NCI-H526 treated with DMSO at 0.1 percent for 48 hours (cell line): ENCODE measurements around the gene H1-8.

Experiments used
- DNase-seq: peaks from one replicate; lab custom pipeline; 2025; lab: John Stamatoyannopoulos, UW

H1-8 gene

GRCh38 chr3:129573493-129573892 is 30.5 kb downstream of the H1-8 start:
- no peak for DNase-seq

- DNase-seq = no peak
Measured at GRCh38 chr3:129574206-129574605, 31.2 kb downstream of the H1-8 start.

- DNase-seq = no peak
Measured at GRCh38 chr3:129575233-129575996, 32.4 kb downstream of the H1-8 start.

GRCh38 chr3:129575997-129576384 is 33.0 kb downstream of the H1-8 start:
- DNase-seq = no peak

GRCh38 chr3:129576514-129577352 is 33.8 kb downstream of the H1-8 start:
- DNase-seq = no peak

- no peak for DNase-seq
Measured at GRCh38 chr3:129577366-129577765, 34.4 kb downstream of the H1-8 start.

GRCh38 chr3:129577925-129578786 is 35.2 kb downstream of the H1-8 start:
- DNase-seq = no peak

GRCh38 chr3:129579991-129580390 is 37.0 kb downstream of the H1-8 start:
- no peak for DNase-seq

- no peak for DNase-seq
Measured at GRCh38 chr3:129581623-129582022, 38.6 kb downstream of the H1-8 start.

GRCh38 chr3:129582799-129583198 is 39.8 kb downstream of the H1-8 start:
- no peak for DNase-seq

- no peak for DNase-seq
Measured at GRCh38 chr3:129583289-129583688, 40.3 kb downstream of the H1-8 start.

GRCh38 chr3:129584631-129585030 is 41.7 kb downstream of the H1-8 start:
- DNase-seq = no peak

- no peak for DNase-seq
Measured at GRCh38 chr3:129585949-129586657, 43.1 kb downstream of the H1-8 start.

- no peak for DNase-seq
Measured at GRCh38 chr3:129586746-129587430, 43.9 kb downstream of the H1-8 start.

GRCh38 chr3:129587566-129588210 is 44.7 kb downstream of the H1-8 start:
- DNase-seq = no peak

- DNase-seq = no peak
Measured at GRCh38 chr3:129590215-129590614, 47.2 kb downstream of the H1-8 start.

GRCh38 chr3:129591932-129592331 is 49.0 kb downstream of the H1-8 start:
- no peak for DNase-seq

GRCh38 chr3:129592381-129593131 is 49.6 kb downstream of the H1-8 start:
- DNase-seq = no peak

GRCh38 chr3:129593230-129593594 is 50.2 kb downstream of the H1-8 start:
- no peak for DNase-seq
